ENCODE data around the gene PPP1R14D.

DNA sequence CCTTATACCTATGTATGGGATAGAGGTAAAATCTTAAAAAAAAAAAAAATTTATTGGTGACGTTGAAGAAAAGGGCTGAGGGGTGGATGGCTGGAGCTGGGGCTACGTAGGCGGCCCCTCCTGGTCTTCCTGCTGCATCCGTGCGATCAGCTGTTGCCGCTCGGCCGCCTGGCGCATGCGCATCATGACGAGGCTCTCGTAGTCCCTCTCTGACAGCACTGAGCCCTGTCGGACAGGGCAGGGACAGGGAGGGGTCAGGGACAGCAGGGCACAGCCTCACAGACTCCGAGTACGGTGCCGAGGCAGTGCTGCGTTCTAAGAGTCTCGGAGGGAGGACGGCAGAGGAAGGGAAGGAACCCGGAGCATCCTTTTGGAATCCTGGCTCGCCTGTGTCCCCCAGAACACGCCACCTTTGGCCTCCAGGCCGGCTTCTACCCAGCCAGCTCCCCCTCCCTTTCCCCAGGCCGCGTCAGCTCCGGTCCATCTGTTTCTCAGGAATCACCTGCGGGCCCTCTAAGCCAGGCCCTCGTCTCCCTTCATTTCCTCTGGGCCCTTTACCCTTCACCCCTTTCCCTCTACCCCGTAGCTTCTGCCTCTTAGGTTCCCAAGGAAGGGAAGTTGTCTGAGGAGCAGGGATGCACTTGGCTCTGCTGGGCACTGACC lies 60.5 kb downstream of the PPP1R14D start:
- TF ChIP-seq, protein P1, sequence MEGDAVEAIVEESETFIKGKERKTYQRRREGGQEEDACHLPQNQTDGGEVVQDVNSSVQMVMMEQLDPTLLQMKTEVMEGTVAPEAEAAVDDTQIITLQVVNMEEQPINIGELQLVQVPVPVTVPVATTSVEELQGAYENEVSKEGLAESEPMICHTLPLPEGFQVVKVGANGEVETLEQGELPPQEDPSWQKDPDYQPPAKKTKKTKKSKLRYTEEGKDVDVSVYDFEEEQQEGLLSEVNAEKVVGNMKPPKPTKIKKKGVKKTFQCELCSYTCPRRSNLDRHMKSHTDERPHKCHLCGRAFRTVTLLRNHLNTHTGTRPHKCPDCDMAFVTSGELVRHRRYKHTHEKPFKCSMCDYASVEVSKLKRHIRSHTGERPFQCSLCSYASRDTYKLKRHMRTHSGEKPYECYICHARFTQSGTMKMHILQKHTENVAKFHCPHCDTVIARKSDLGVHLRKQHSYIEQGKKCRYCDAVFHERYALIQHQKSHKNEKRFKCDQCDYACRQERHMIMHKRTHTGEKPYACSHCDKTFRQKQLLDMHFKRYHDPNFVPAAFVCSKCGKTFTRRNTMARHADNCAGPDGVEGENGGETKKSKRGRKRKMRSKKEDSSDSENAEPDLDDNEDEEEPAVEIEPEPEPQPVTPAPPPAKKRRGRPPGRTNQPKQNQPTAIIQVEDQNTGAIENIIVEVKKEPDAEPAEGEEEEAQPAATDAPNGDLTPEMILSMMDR (IDR thresholded peaks at IDR 0.05) = no peak
- TF ChIP-seq POLR2A (IDR thresholded peaks at IDR 0.05) (no peak), EP300 (IDR thresholded peaks at IDR 0.05) (no peak)

Data from ovary (tissue), 3 donors.